Activated CD8-positive, alpha-beta memory T cell treated with anti-CD3 and anti-CD28 coated beads for 48 hours (primary cell): Measurements from ENCODE around the gene ATG16L2.
"Not testable (repeated sequence)": the region's sequence is repeated elsewhere in the genome, so short reads cannot be mapped to it uniquely, and the experiment has no call there.

Experiments
- DNase-seq, 3 experiments: peaks; one replicate each; pipeline ENCODE4 v3.0.0-alpha.2; 2020; ENCODE audit warnings: low read depth in 2 of 3, low spot score in 2 of 3

The ATG16L2 gene

DNA sequence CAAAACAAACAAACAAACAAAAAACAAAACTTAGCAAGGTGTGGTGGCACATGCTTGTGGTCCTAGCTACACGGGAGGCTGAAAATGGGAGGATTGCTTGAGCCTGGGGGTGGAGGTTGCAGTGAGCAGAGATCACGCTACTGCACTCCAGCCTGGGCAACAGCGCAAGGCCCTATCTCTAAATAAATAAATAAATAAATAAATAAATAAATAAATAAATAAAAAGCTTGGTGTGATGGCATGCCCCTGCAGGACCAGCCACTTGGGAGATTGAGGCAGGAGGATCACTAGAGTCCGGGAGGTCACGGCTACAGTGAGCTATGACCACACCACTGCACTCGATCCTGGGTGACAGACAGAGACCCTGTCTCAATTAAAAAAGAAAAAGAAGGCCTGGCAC, 11.4 kb upstream of the ATG16L2 start:
- no peak for DNase-seq

DNA sequence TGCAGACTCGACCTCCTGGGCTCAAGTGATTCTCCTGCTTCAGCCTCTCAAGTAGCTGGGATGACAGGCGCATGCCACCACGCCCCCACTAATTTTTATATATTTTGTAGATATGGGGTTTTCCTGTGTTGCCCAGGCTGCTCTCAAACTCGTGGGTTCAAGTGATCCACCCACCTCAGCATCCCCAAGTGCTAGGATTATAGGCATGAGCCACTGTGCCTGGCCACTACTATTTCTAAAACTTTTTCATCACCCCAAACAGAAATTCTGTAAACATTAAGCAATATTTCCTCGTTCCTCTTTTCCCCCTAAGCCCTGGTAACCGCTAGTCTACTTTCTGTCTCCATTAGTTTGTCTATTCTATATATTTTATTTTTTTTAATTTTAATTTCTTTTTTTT, 9.0 kb upstream of the ATG16L2 start:
- DNase-seq = no peak

DNA sequence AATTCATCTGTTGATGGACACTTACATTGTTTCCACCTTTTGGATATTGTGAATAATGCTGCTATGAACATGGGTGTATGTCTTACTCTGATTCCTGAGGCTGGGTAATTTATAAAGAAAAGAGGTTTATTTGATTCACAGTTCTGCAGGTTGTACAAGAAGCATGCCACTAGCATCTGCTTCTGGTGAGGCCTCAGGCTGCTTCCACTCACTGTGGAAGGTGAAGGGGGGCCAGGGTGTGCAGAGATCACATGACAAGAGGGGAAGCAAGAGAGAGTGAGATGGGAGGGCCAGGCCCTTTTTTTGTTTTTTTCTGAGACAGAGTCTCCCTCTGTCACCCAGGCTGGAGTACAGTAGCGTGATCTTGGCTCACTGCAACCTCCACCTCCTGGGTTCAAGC, 7.8 kb upstream of the ATG16L2 start:
- DNase-seq = not testable (repeated sequence)

DNA sequence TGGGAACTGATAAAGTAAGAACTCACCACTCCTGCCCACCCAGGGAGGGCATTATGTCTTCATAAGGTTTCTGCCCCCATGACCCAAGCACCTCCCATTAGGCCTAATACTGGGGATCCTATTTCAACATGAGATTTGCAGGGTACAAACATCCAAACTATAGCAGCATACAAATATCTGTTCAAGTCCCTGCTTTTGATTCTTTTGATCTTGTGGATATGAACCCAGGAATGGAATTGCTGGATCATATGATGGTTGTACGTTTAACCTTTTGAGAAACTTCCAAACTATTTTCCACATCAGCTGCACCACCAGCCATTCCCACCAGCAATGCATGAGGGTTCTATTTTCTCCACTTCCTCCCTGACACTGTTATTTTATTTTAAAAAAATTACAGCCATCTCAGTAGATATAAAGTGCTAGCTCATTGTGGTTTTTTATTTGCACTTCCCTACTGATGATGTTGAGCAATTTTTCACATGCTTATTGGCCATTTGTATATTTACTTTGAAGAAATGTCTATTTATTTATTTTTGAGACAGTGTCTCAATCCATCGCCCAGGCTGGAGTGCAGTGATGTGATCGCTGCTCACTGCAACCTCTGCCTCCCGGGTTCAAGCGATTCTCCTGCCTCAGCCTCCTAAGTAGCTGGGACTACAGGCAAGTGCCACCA, 7.1 kb upstream of the ATG16L2 start:
- DNase-seq = no peak

DNA sequence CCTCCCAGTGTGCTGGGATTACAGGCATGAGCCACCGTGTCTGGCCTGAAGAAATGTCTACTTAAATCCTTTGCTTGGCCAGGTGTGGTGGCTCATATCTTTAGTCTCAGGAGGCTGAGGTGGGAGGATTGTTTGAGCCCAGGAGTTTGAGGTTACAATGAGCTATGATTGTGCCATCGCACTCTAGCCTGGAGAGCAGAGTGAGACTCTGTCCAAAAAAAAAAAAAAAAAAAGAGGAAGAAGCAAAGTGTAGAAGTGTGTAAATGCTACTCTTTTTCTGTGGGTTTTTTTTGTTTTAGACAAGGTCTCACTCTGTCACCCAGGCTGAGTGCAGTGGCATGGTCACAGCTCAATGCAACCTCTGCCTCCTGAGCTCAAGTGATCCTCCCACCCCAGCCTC, 6.4 kb upstream of the ATG16L2 start:
- no peak for DNase-seq

DNA sequence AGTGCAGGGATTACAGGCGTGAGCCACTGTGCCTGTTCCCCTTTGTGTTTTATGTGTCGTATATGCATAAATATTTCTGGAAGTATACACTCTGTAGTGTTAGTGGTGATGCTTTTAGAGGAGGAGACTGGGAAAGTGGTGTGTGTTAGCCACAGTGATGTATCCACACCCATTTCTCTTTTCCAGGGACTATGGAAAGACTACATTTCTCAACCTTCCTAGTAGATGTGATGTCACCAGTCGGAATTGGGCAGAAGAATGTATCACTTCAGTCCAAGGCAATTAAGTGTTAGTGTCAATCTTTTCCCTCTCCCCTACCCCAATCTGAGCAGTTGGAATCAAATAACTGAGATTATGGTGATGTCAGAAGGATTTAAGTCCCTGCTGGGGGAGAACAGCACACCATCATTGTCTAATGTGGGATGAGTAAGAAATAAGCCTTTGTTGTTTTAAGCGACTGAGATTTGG, 5.8 kb upstream of the ATG16L2 start:
- no peak for DNase-seq

DNA sequence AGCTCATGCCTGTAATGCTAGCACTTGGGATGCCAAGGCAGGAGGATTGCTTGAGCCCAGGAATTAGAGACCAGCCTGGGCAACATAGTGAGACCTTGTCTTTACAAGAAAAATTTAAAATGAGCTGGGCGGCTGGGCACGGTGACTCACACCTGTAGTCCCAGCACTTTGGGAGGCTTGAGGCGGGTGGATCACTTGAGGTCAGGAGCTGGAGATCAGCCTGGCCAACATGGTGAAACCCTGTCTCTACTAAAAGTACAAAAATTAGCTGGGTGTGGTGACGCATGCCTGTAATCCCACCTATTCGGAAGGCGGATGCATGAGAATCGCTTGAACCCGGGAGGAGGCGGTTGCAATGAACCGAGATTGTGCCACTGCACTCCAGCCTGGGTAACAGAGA, 2.5 kb upstream of the ATG16L2 start:
- not testable (repeated sequence) for DNase-seq

DNA sequence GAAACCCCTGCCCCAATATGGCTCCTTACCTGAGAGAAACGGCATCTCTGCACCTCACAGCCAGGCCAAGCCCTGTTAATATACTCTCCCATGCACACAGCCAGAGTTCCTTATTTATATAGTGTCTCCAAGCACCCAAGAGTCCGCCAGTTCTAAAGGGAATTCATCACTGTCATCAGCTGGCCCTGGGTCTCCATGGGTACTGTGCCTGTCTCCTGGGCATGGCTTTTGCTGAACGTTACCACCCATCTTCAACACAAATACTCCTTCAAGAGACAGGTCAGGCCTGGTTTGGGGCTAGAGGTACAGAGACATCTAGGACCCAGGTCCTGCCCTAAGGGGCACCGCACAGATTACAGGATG, 1.6 kb upstream of the ATG16L2 start:
- no peak for DNase-seq

DNA sequence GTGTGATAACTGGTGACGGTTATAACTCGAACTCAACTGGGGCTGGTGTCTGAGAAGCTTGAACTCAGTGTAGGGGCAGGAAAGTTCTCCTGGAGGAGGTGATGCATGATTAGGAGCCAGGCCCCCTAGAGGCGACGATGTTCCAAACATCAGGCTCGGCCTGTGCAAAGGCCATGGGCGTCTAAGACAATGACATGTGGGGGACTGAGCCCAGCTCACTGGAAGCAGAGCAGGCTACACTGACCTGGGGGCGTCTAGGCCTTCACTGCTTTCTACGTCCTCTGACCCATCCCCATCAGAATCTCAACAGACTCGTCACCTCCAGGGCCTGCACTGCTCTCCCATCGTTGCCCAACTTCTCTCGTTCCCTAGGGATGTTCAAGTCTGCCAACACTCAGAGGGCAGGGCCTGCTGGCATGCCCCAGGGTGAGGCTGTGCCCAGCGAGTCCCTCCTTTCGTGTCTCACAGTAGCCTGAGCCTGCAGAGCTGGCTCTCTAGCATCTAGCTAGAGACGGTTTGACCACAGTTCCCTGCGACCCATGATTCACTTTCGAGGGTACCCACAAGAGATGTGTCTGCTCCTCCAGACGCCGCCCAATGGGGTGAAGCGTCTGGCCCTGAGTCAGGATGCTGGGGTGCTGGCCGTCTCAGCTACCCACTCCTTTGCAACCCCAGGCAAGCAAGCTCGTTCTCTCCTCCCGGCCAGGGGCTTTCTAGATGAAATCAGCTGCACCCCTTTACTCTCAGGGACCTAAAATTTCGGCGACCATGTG, 1.1 kb upstream of the ATG16L2 start:
- DNase-seq = peak; percentile 54 to 68 (median 65)

DNA sequence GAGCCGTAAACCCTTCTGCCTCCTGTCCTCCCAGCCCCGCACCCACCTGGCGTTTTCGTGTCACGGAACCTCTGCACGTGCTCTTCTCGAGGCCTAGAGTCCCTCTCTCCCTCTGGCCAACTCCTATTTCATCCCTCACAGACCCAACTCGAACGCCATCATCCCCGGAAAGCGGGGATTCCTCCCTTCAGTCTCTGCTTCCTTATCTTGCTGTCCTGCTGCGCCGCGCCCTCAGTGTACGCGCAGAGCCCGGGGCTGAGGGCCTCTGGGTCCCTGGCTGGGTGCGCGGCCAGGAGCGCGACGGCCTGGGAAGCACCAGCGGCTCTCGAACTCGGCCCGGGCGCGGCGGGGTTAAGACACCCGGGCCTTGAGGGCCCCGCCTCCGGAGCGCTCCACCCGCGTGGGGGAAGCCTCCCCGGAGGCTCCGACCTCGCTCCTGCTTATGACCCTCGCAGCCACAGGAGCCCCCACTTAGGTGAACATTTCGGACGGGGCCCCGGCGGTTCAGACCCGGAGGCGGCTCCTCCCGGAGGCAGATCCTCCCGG, 398 bp upstream of the ATG16L2 start:
- DNase-seq = peak in 2 of 3 experiments; percentile 73 to 88

DNA sequence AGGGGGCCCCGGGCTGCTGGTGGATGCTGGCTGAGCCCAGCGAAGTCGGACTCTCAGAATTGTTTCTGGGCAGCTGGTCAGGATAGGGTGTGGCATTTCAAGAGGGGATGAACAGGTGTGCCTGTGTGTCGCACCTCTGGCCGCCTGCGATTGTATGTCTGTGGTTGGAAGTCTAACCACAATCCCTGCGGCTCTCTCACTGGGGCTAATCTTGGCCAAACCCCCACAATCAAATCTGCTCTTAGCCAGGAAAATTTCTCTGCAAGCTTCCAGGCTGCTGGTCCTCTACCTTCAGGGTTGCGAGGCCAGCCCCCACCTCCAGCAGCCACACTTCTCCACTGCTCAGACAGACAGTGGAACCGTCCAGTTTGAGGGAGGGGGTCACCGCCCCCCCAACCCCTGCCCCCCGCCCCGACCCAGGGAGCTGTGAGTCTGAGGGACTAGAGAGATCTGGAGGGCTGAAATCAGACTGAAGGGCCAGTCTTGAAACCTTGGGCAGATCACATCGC, 953 bp downstream of the ATG16L2 start:
- DNase-seq = no peak

DNA sequence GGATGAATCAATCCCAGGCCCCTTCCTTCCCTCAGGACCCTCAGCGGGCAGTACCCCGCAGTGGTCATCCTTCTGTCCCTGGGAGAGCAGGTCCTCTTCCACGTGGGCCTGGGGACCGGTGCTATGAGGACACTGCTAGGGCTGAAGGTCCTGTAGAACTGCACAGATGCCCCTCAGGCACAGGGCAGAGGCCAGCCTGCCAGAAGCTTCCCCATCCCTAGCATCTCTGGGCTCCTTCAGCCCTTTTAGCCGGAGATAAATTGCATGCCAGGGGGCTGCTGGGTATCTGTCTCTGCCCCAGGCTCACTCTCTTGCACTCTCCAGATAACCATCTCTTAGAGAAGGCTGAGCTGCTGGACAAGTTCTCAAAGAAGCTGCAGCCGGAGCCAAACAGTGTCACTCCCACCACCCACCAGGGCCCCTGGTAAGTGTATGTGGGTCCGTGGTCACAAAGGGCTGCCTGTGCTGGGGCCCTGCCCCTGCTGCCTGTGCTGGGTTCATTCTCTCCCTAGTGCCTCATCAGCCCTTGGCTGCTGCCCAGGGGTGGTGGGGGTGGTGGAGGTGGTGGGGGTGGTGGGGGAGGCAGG, 2.3 kb downstream of the ATG16L2 start:
- no peak for DNase-seq

DNA sequence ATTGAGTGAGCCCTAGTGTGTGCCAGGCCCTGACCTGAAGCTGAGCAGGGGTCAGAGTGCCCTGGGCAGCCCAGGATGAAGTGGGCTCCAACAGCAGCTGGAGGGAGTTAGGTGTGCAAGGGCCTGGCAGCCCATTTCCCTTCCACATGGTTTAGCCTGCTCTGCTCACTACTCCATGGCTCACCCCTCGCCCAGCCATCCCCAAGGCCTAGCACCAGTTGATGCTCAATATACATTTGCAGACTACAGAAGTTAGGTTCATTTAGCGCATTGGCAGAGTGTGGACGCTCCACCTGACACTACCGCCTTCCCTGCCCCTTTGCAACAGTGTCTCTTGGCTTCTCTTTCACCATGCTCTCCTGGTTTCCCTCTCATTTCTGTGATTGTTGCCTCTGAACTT, 3.8 kb downstream of the ATG16L2 start:
- DNase-seq = no peak

DNA sequence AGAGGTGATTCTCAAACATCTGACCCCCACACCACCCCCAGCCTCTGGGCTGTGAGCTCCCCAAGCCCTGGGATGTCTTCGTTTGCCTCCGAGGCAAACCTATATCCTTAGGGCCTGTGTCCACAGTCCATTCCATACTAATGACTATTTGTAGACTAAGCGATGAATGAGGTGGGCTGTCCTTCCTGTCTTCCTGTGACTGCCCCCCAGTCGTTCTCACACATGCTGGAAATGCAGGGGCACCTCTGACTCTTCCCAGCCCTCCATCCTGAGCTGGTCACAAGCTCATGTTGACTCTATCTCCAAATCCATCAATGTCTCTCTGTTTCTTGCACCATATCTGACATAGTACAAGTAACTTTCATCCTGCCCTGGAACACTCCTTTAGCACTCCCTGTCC, 4.8 kb downstream of the ATG16L2 start:
- no peak for DNase-seq

DNA sequence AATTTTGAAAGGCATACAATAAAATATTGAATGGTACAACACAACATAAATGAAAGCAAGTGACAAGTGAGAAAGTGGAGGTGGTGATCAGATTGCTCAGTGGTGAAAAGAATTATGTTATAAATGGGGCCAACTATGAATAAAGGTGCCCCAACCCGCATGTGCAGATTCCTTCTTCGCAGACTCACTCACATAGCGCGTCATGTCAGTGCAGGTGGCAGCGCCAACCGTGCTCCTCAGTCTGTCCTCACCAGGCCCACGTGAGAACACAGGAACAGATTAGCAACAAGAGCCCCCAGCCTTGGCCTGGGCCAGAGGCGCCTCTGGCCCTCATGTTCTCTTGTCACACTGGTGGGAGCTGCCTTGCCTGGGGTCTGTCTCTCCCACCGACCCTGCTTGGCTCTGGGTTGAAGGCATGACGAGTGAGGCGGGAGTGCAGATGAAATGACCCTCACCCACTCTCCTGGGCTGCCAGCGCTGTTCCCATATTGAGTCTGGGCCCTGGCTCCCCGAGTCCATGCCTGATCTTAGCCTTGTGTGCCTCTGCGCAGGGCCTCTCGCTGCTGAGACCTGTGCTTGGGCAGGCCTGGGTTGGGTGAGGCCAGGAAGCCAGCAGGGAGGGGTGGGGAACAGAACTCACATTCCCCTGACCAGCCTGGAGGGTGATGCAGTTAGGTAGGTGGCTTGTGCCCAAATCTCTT, 6.4 kb downstream of the ATG16L2 start:
- no peak for DNase-seq

DNA sequence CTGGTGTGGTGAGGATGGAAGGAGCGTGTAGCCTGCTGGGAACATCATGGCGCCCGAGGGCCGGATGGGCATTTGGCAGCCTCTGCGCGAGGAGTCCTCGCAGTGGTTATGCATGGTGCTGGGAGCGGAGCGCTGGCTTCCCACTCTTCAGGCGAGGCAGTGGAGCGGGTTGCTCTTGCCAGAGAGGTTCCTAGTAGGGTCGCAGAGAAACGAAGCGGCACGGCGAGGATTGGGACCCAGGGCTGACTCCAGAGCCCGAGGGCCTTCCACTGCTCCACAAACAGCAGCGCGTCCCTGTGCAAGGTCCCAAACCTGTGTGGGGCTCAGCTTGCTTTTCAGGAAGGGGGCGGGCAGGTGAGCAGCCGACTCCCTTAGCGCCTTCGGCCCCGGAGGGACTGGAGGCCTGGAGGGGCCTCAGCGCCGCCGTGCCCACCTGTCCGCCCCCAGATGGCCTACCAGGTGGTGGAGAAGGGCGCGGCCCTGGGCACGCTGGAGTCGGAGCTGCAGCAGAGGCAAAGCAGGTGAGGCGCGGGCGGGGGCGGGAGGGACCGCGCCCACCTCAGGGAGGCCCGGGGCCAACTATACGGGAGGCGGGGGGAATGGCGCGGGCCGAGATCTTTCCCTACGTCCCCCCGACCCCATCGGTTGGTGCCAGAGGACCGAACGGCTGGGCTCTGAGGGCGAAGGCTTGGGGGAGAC, 7.2 kb downstream of the ATG16L2 start:
- DNase-seq = no peak

DNA sequence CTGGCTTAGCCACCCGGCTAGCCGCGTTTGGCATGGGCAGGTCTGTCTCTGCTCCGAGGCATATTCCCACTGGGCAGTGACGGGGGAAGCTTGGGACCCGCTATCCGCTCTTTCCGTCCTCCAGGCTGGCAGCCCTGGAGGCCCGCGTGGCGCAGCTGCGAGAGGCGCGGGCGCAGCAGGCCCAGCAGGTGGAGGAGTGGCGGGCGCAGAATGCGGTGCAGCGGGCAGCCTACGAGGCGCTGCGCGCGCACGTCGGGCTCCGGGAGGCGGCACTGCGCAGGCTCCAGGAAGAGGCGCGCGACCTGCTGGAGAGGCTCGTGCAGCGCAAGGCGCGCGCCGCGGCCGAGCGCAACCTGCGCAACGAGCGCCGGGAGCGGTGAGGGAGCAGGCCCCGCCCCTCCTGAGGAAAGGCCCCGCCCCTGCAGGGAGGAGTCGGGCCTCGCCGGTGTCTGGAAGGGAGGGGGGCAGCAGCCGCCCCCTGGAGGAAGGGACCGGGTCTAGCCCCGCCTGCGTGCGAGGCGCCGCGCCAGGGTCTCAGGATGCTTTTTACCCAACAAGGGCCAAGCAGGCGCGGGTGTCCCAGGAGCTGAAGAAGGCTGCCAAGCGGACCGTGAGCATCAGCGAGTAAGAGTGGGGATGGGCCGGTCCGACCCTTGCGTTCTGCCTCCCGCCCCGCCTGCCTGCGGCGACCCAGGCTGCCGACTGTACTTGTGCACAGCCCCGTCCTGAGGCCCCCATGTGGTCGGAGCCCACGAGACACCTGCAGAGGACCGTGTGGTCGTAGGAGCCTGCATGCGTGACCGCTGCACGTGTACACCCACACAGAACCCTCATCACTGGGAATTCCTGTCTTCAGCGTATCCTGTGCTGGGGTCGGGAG, 7.9 kb downstream of the ATG16L2 start:
- DNase-seq = peak; percentile 33 to 82 (median 78)

DNA sequence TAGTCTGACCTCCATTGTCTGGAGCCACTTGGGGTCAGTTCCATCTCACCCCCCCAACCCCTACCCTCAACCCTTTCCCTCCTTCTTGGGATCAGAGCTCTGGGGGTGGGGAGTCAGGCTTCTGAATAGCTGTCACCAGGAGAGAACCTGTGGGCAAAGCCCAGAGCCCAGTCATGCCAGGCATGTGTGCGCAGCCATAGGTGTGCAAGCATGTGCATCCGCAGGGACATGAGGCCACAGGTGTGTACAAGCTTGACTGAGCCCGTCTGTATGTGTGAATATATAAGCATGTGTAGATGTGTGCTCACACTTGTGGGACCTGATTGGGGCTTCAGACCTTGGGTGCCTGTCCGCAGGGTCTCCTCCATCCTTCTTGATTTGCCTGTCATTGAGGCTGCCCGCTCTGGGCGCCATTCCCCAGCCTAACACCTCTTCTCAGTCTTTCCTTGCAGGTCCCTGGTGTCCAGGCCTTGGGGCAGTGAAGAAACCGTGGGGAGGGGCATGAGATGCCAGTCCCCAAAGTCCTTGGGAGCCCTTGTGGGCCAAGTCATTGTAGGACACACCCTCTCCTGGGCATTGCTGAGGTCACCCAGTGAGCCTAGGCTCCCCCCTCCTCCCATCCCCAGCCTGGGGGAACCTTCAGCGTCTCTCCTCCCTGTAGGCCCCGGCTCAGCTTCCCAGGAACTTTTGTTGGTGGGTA, 9.0 kb downstream of the ATG16L2 start:
- DNase-seq = no peak

DNA sequence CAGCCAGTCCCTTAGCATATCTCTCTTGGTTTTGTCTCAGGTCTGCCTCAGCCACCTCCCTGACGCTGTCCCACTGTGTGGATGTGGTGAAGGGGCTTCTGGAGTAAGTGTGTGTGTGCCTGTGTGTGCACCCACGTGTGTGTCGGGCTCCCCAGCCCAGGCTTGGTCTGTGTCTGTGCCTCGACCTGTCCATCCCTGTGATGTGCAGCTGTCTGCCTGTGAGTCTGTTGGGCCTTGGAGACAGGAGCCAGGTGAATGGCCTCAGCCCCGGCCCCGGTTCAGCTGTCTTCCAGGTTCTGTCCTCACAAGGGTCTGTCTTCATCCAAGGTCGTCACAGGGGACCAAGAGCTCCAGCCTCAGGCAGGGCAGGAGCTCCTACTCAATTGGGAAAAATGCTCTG, 9.8 kb downstream of the ATG16L2 start:
- no peak for DNase-seq
